Stimulated activated naive B cell treated with anti-CD40 and anti-IgM and Interleukin-4, amounts not matched to agents 10 μg/mL and 1 μg/mL and 100 μg/mL, for 72 hours (primary cell): ENCODE measurements around the gene PSME4.
"Not testable (repeated sequence)": the region's sequence is repeated elsewhere in the genome, so short reads cannot be mapped to it uniquely, and the experiment has no call there.

ENCODE experiments used
- ATAC-seq, 2 donors: fragments of 150-1000 bp; cut with Tn5 transposase; replicated peaks; 2 replicates each; pipeline ENCODE4 v1.10.0; 2021; ENCODE audit warnings: moderate library complexity in 1 of 2
- DNase-seq: peaks from one replicate; pipeline ENCODE4 v3.0.0; 2021
- H3K27ac Mint-ChIP-seq: one replicate; pipeline ENCODE4 v1.8.0; 2022; ENCODE audit warnings: mild to moderate bottlenecking, mixed read lengths
- H3K27me3 Mint-ChIP-seq, 2 donors: one replicate each; pipeline ENCODE4 v1.8.0; 2022; ENCODE audit warnings: mixed read lengths in 2 of 2
- H3K36me3 Mint-ChIP-seq, 2 donors: one replicate each; pipeline ENCODE4 v1.8.0; 2022; ENCODE audit warnings: mixed read lengths in 2 of 2, mild to moderate bottlenecking in 1 of 2
- H3K4me1 Mint-ChIP-seq, 2 donors: one replicate each; pipeline ENCODE4 v1.8.0; 2022; ENCODE audit warnings: mixed read lengths in 2 of 2, mild to moderate bottlenecking in 1 of 2
- H3K4me3 Mint-ChIP-seq, 2 donors: one replicate each; pipeline ENCODE4 v1.8.0; 2022; ENCODE audit warnings: mild to moderate bottlenecking in 2 of 2, mixed read lengths in 2 of 2, moderate library complexity in 1 of 2
- H3K9me3 Mint-ChIP-seq, 2 donors: one replicate each; pipeline ENCODE4 v1.8.0; 2022; ENCODE audit warnings: mixed read lengths in 2 of 2, mild to moderate bottlenecking in 1 of 2

Gene PSME4

GRCh38 chr2:53826030-53826410 lies 144.8 kb downstream of the PSME4 start:
- Mint-ChIP-seq H3K4me1 (no peaks in the 10 kb centered on the region), H3K4me3 (no peak overlapping the region), H3K9me3 (peaks cover 4 to 8% of the 10 kb centered on the region in 2 donors), H3K27me3 (no peaks in the 10 kb centered on the region), H3K36me3 (peaks cover 16 to 39% of the 10 kb centered on the region in 2 donors), H3K27ac (no peak overlapping the region)
- no peak for ATAC-seq
- DNase-seq = no peak

DNA sequence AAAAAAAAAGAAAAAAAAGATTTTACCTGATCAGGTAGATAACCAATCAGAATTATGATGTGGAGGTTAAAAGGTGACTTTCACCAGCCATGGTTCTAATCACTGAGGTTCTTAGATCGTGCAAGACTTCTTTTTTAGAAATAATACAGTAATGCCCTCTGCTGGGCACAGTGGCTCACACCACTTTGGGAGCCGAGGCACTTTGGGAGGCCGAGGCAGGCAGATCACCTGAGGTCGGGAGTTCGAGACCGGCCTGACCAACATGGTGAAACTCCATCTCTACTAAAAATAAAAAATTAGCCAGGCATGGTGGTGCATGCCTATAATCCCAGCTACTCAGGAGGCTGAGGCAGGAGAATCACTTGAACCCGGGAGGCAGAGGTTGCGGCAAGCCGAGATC lies 147.2 kb downstream of the PSME4 start:
- not testable (repeated sequence) for H3K4me1 Mint-ChIP-seq, DNase-seq, H3K27ac Mint-ChIP-seq, H3K4me3 Mint-ChIP-seq, ATAC-seq, H3K9me3 Mint-ChIP-seq, H3K27me3 Mint-ChIP-seq
- H3K36me3 Mint-ChIP-seq = peaks cover 12 to 26% of the 10 kb centered on the region in 2 donors

DNA sequence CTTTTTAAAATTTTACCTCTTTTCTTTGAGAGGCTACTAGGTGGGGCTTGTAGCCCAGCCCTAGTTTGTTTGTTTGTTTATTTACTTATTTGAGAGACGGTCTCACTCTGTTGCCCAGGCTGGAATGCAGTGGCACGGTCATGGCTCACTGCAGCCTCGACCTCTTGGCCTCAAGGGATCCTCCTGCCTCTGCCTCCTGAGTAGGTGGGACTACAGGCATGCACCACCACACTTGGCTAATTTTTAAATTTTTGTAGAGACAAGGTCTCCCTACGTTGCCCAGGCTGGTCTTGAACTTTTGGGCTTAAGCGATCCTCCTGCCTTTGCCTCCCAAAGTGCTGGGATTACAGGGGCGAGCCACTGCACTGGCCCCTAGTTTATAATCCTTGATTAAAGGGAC lies 149.0 kb downstream of the PSME4 start:
- H3K27me3 Mint-ChIP-seq = no peaks in the 10 kb centered on the region
- ATAC-seq (no peak), DNase-seq (no peak)
- peaks cover 6 to 18% of the 10 kb centered on the region in 2 donors for H3K36me3 Mint-ChIP-seq
- H3K4me1 Mint-ChIP-seq = no peaks in the 10 kb centered on the region
- no peaks in the 10 kb centered on the region for H3K9me3 Mint-ChIP-seq
- H3K4me3 Mint-ChIP-seq = no peak overlapping the region
- H3K27ac Mint-ChIP-seq = no peak overlapping the region

DNA sequence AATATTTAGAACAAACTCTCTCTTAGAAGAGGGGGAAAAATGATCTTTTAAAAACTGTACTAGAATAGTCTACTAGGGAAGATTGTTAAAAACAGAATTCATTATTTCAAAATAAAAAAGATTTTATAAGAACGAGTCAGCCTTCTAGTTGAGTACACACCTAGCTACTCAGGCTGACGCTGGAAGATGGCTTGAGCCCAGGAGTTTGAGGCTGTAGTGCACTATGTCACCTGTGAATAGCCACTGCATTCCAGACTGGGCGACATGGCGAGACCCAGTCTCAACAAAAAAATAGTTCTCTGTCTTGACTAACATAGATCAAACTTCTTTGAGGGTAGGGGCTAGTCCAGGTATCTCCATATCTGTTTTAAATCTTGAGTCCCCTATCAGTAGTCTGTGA lies 150.1 kb downstream of the PSME4 start:
- ATAC-seq (no peak), DNase-seq (no peak)
- Mint-ChIP-seq H3K9me3 (no peaks in the 10 kb centered on the region), H3K4me1 (no peaks in the 10 kb centered on the region), H3K4me3 (no peak overlapping the region), H3K27me3 (no peaks in the 10 kb centered on the region), H3K36me3 (peaks cover 8 to 23% of the 10 kb centered on the region in 2 donors), H3K27ac (no peak overlapping the region)

DNA sequence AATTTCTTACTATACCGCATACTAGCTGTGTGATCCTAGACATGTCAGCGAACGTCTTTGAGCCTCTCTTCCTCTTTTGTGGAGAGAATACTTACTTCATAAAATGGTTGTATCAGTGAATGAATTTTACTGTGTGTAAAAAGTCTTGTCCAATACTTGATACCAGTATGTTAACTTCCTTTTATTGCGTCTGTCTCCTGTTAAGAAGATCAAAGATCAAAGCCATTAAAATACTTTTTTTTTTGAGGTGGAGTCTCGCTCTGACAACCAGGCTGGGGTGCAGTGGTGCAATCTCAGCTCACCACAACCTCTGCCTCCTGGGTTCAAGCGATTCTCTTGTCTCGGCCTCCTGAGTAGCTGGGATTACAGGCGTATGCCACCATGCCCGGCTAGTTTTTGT lies 150.7 kb downstream of the PSME4 start:
- Mint-ChIP-seq H3K4me3 (no peak overlapping the region), H3K27me3 (no peaks in the 10 kb centered on the region), H3K4me1 (no peaks in the 10 kb centered on the region), H3K9me3 (no peaks in the 10 kb centered on the region), H3K36me3 (peaks cover 8 to 29% of the 10 kb centered on the region in 2 donors), H3K27ac (no peak overlapping the region)
- no peak for DNase-seq
- no peak for ATAC-seq

DNA sequence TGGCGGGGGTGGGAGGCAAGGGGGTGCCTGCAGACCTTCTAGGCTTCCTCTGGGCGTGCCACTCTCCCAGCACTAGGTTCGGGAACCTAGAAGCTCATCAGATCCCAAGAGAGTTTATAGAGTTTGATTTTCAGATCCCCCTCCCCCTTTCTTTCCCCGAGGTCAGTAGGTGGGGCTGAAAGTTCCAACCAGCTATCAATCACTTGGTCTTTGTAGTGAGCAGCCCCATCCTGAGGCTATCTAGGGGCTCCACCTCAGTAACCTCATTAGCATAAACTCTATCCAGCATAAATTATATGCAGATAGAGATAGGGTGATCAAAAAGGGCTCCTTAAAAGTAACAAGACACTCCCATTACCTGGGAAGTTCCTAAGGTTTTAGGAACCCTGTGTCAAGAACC lies 151.2 kb downstream of the PSME4 start:
- Mint-ChIP-seq H3K36me3 (peaks cover 9 to 31% of the 10 kb centered on the region in 2 donors), H3K27me3 (no peaks in the 10 kb centered on the region), H3K9me3 (no peaks in the 10 kb centered on the region), H3K4me3 (no peak overlapping the region), H3K27ac (no peak overlapping the region), H3K4me1 (no peaks in the 10 kb centered on the region)
- DNase-seq (no peak), ATAC-seq (no peak)

DNA sequence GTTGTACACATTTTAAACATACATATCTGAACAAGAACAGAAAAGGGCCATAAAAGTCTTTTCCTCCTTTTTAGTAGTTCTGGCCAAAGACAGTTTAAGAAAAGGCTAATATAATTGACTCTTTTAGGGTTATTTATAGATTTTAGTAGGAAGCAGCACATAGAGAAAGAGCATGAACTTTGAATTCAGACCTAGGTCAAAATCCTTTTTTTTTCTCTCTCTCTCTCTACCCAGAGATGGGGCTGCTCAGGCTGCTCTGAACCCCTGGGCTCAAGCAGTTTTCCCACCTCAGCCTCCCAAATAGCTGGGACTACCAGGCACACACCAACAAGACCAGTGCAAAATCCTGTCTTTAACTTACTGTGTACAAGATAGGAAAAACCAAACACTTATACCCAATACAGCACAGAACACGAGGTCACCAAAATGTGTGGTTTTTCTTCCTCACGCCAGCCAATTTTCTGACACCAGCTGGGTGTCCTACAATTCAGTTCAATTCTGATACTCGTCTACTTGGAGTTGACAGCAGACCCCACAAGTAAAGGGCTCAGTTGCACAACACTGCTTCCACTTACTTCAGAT lies 151.8 kb downstream of the PSME4 start:
- no peaks in the 10 kb centered on the region for H3K9me3 Mint-ChIP-seq
- ATAC-seq = no peak

More for the DNA sequence above, 151.8 kb downstream of the PSME4 start:
- H3K4me1 Mint-ChIP-seq = no peaks in the 10 kb centered on the region
- no peaks in the 10 kb centered on the region for H3K27me3 Mint-ChIP-seq
- peaks cover 10 to 33% of the 10 kb centered on the region in 2 donors for H3K36me3 Mint-ChIP-seq
- DNase-seq = no peak
- no peak overlapping the region for H3K4me3 Mint-ChIP-seq
- peak overlapping the region; percentile 20 for H3K27ac Mint-ChIP-seq
